Stimulated activated naive CD8-positive, alpha-beta T cell treated with anti-CD3 and anti-CD28 coated beads, Interleukin-15, Interleukin-2, amounts not matched to agents 100 U/mL and 50 U/mL, for 24 hours (primary cell): ENCODE results near the gene DUSP6.
A peak's percentile ranks its signal among the peaks of the same experiment; 100 is the strongest.

ENCODE experiments used
- ATAC-seq: fragments of 150-1000 bp; cut with Tn5 transposase; one replicate; pipeline ENCODE4 v1.10.0; 2021
- DNase-seq: peaks from one replicate; pipeline ENCODE4 v3.0.0; 2021

DUSP6 gene

GRCh38 chr12:89328151-89329030 lies 23.9 kb downstream of the DUSP6 start:
- no peak for ATAC-seq
- no peak for DNase-seq

GRCh38 chr12:89327486-89328094 lies 24.7 kb downstream of the DUSP6 start:
- DNase-seq (no peak), ATAC-seq (no peak)

GRCh38 chr12:89326239-89327040 lies 25.9 kb downstream of the DUSP6 start:
- ATAC-seq (no peak), DNase-seq (no peak)

- ATAC-seq (no peak), DNase-seq (no peak)
Observed at GRCh38 chr12:89325495-89325894, 26.8 kb downstream of the DUSP6 start.

GRCh38 chr12:89324437-89324836 lies 27.9 kb downstream of the DUSP6 start:
- no peak for ATAC-seq
- no peak for DNase-seq

- DNase-seq: no peak
- peak; percentile 32 for ATAC-seq
Observed at GRCh38 chr12:89323568-89324218, 28.6 kb downstream of the DUSP6 start.

GRCh38 chr12:89320735-89321134 lies 31.6 kb downstream of the DUSP6 start:
- DNase-seq (no peak), ATAC-seq (no peak)

GRCh38 chr12:89319606-89320005 lies 32.7 kb downstream of the DUSP6 start:
- ATAC-seq (no peak), DNase-seq (no peak)

- DNase-seq (no peak), ATAC-seq (no peak)
Observed at GRCh38 chr12:89319122-89319521, 33.2 kb downstream of the DUSP6 start.

- DNase-seq (no peak), ATAC-seq (no peak)
Observed at GRCh38 chr12:89316705-89317139, 35.6 kb downstream of the DUSP6 start.

- DNase-seq (no peak), ATAC-seq (no peak)
Observed at GRCh38 chr12:89314060-89314761, 38.1 kb downstream of the DUSP6 start.

- ATAC-seq (no peak), DNase-seq (no peak)
Observed at GRCh38 chr12:89311703-89312293, 40.5 kb downstream of the DUSP6 start.

GRCh38 chr12:89309815-89310214 lies 42.5 kb downstream of the DUSP6 start:
- no peak for DNase-seq
- ATAC-seq: peak; percentile 29

GRCh38 chr12:89309440-89309802 lies 42.9 kb downstream of the DUSP6 start:
- no peak for DNase-seq
- ATAC-seq: peak; percentile 28

- ATAC-seq (no peak), DNase-seq (no peak)
Observed at GRCh38 chr12:89307474-89308253, 44.6 kb downstream of the DUSP6 start.

- DNase-seq (no peak), ATAC-seq (no peak)
Observed at GRCh38 chr12:89306827-89307473, 45.4 kb downstream of the DUSP6 start.

- no peak for DNase-seq
- ATAC-seq: no peak
Observed at GRCh38 chr12:89305373-89305772, 46.9 kb downstream of the DUSP6 start.

- DNase-seq (no peak), ATAC-seq (no peak)
Observed at GRCh38 chr12:89299931-89300330, 52.4 kb downstream of the DUSP6 start.

GRCh38 chr12:89299417-89299816 lies 52.9 kb downstream of the DUSP6 start:
- no peak for ATAC-seq
- DNase-seq: no peak
